Suppressor macrophage treated with lipopolysaccharide for 4 hours (primary cell): ENCODE measurements around the gene ATP8A2.
"Not testable (repeated sequence)": the region's sequence is repeated elsewhere in the genome, so short reads cannot be mapped to it uniquely, and the experiment has no call there.

Experiments
- DNase-seq: peaks from one replicate; pipeline ENCODE4 v3.0.0-alpha.2; 2020

The ATP8A2 gene

DNA sequence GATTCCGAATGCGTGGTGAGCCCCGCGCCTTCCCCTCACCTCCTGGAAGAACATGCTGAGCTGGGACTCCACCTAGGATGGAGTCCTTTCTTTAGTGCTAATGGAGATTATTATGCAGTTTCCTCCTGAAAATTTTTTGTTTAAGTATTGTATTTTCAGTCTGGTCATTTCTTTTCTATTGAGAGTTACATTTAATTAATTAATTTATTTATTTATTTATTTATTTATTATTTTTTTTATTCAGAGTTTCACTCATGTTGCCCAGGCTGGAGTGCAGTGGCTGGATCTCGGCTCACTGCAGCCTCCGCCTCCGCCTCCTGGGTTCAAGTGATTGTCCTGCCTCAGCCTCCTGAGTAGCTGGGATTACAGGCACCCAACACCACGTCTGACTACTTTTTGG is 400.8 kb downstream of the ATP8A2 start:
- not testable (repeated sequence) for DNase-seq

- not testable (repeated sequence) for DNase-seq
Measured at GRCh38 chr13:25774056-25774455, 402.3 kb downstream of the ATP8A2 start.

DNA sequence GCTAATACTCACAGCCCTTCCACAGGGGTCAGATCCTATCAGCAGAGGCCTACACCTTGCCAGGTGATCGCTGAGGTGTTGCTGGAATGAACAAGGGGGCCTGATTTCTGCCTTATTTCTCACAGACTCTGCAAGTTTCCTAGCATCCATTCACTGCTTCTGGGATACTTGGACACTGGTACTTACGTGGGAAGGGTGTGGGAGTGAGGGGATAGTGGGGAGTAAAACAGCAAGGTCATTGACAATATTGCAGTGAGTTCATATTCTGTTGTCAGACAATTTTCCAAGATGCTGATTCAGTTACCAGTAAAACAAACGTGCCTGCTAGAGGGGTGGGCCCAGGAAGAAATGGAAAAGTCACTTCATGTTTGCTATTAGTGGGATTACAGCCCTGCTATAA is 403.5 kb downstream of the ATP8A2 start:
- DNase-seq, result no peak

DNA sequence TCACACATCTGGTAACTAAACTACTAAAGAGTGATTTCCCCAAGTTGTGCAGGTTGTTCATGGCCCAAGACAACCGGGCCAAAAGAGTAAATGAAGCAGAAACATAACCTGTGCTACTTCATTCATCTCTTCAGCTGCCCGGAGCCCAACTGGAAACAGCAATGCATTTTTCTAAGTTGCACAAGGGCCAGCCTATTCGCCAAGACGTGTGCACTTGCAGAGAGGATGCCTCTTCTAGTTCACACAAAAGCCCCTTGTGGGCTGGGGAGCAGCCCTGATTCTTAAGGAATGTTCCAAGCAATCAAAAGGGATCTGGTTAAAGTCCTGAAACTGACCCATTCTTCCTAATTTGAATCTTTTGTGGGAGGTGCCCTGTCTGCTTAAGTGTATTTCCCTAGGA is 404.2 kb downstream of the ATP8A2 start:
- DNase-seq, result no peak

DNA sequence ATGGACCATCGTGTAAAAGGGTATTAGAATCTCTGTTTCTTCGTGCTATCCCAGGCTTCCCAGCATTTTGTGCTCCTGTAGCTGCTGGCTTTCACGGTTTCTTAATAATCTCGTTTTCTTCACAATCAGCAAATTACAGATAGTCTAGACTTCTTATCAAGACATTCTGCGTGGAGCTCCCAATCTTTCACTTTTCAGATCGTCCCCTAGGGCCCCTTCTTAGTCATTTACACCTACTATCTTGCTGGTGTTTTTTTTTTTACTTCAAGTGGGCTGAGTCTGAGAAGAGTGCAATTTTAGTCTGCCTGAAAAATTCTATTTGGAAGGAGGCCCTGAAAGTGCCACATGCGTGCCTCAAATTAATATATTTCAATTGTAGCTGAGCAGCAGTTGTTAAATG is 404.9 kb downstream of the ATP8A2 start:
- DNase-seq, result no peak

GRCh38 chr13:25777509-25777908 is 405.7 kb downstream of the ATP8A2 start:
- DNase-seq, result no peak

GRCh38 chr13:25778365-25778764 is 406.6 kb downstream of the ATP8A2 start:
- no peak for DNase-seq

DNA sequence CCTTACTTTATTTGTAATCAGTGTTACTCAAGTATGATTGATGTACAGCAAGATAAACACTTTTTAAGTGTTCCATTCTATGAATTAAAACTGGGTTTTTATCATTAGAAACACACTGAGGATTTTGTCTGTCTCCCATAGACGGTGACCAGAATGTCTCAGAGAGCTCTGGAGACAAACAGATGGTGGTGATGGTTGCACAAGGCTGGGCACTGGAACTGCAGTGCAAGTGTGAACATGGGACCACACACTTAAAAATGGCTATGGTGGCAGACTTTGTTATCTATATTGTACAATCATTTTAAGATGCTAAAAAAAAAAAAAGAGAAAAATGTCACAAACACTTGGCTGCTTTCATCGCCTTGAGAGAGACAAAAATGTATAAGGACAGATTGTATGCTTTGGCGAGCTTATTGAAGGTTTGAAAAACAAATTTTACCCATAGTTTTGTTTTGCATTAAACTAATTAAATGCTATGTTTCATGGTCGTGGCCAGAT is 407.1 kb downstream of the ATP8A2 start:
- no peak for DNase-seq

- DNase-seq, result no peak
Measured at GRCh38 chr13:25783076-25783475, 411.3 kb downstream of the ATP8A2 start.

- DNase-seq, result no peak
Measured at GRCh38 chr13:25783601-25784024, 411.8 kb downstream of the ATP8A2 start.

GRCh38 chr13:25784119-25784518 is 412.3 kb downstream of the ATP8A2 start:
- no peak for DNase-seq

- not testable (repeated sequence) for DNase-seq
Measured at GRCh38 chr13:25790137-25790536, 418.4 kb downstream of the ATP8A2 start.

GRCh38 chr13:25795277-25795676 is 423.5 kb downstream of the ATP8A2 start:
- no peak for DNase-seq

DNA sequence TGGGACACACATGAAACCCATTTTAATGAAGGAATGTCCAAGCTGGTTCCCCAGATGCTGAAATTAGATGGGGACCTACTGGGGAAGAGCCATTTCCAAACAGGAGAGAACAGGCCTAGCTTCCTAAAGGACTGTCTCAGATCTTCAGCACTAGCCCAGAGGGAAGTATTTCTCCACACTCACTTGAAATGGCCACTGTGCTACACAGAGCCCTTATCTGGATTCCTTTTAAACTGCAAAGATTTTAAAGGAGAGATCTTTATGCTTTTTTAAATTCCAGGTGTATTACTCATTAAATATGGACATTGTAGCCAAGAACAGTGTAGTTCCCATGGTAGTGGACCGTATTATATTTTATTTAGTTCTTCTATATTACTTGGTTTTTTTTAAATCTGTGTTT is 424.7 kb downstream of the ATP8A2 start:
- no peak for DNase-seq

DNA sequence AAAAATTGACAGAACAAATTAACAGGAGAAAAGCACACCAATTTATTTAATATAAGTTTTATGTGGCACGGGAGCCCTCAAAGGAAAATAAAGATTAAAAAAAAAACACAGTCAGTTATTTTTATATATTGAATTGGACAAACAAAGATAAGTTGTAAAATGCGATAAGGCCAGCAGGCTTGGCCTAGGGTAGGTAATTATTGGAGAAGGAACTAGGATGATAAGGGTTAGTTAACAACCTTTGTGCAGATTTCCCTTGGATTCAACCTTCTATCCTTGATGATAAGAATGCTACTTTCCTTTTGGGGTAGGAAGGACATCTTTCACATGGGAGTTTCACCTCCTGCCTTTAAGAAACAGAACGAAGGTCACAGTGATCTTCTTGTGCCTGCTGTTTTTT is 427.2 kb downstream of the ATP8A2 start:
- no peak for DNase-seq

- DNase-seq, result no peak
Measured at GRCh38 chr13:25800523-25800922, 428.7 kb downstream of the ATP8A2 start.

DNA sequence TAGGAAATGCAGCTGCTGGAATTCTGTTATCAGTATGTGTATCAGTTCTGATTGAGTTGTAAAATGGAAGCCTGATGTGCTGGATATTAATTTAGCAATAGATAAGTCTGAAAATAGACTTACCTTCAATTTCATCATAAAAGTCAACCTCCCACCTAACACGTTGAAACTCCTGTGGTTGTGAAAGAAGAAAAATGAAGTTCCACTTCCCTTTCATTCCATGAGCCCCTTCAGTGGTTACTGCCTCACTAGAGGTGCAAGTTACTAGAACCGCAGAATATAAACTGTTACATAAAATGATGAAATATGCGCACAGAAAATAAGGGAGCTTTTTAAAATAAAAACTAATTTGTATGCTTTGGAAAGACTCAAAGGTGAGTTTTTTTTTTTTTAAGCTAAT is 430.8 kb downstream of the ATP8A2 start:
- DNase-seq, result no peak

GRCh38 chr13:25803641-25804040 is 431.9 kb downstream of the ATP8A2 start:
- no peak for DNase-seq

DNA sequence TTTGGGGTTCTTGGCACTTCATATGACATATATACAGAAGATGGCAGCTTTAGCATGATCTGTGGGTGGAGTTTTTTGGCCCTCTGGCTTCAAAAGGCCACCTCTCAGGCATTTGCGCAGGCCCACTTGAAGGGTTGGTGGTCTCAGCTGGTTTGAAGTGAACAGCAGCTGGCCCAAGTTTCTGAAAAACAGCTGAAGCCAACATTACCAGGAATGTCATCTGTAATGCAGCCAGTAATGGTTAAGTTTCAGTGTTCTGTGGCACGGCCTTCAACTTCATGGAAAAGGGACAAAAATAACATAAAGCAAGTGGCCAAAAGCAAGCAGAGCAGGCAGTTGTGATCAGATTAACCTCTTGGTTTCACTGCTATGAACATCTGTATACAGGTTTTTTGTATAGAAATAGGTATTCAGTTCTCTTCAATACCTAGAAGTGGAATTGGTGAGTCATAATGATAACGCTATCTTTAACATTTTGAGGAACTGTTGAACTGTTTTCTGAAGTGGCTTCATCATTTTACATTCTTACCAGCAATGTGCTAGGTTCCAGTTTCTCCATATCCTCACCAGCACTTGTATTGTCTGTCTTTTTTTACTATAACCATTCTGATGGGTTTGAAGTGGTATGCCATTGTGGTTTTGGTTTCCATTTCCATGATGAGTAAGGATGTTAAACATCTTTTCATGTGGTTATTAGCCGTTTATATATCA is 434.6 kb downstream of the ATP8A2 start:
- no peak for DNase-seq

GRCh38 chr13:25807562-25807961 is 435.8 kb downstream of the ATP8A2 start:
- no peak for DNase-seq

DNA sequence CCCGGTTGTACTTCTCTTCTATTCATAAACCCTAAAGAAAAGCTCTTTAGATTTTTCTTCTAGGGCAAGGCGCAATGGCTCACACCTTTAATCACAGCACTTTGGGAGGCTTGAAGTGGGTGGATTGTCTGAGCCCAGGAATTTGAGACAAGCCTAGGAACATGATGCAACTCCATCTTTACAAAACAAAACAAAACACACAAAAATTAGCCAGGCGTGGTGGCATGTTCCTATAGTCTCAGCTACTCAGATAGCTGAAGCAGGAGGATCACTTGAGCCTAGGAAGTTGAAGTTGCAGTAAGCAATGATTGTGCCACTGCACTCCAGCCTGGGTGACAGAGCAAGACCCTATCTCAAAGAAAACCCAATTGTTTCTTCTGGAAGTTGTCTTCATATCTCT is 439.7 kb downstream of the ATP8A2 start:
- DNase-seq, result no peak

GRCh38 chr13:25816239-25816638 is 444.5 kb downstream of the ATP8A2 start:
- no peak for DNase-seq

GRCh38 chr13:25819856-25820530 is 448.2 kb downstream of the ATP8A2 start:
- no peak for DNase-seq

DNA sequence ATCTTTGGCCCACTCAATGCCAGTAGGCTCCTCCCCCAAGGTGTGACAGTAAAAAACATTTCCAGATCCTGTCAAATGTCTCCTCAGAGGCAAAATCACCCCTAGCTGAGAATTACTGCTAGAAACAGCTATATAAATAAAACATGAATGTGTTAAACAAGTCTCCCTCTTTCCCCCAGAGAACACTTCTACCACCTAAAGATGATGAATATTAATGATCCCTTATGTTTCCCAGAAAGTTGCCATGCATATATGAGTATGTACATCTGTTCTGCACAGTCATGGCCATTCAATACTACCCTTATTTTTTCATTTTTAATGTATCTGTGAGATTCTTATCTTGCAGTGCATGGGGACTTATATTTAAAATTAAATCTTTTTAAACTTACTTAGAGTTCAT is 450.0 kb downstream of the ATP8A2 start:
- no peak for DNase-seq

DNA sequence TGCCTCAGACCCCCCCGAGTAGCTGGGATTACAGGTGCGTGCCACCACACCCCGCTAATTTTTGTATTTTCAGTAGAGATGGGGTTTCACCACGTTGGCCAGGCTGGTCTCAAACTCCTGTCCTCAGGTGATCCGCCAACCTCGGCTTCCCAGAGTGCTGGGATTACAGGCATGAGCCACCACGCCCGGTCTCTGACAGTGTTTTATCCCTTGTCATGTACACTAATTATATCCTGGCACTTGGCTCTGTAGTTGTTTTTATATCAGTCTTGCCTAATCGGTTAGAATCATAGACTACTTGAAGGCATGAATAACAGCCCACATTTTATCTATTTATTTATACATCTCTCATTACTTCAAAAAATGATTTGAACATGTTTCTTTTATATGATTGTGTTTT is 455.4 kb downstream of the ATP8A2 start:
- not testable (repeated sequence) for DNase-seq
